RPMI7951 (cell line): ENCODE measurements around the gene AP2A2. TPM values are rescaled to one million over a fixed set of nuclear protein-coding genes. Genes with fewer than 3 reads are reported as not detected.
"Not testable (repeated sequence)": the region's sequence is repeated elsewhere in the genome, so short reads cannot be mapped to it uniquely, and the experiment has no call there.

Source experiments
- DNase-seq: peaks from one replicate; pipeline ENCODE4 v3.0.0-alpha.2; 2012; ENCODE audit warnings: low read depth
- total RNA-seq: library from RNA; depleted of rRNA; stranded (reverse); fragments of >200 nt; shearing (Covaris generic); gene quantifications from 2 replicates; pipeline ENCODE4 v1.2.3, GENCODE V29; 2014

AP2A2 gene
- total RNA-seq, 1 experiment from 2014 or later, result 28.4 TPM

- DNase-seq, result no peak
Observed at GRCh38 chr11:1015064-1015463, 89.4 kb downstream of the AP2A2 start.

- DNase-seq, result no peak
Observed at GRCh38 chr11:1015826-1016545, 90.3 kb downstream of the AP2A2 start.

GRCh38 chr11:1016610-1017126 lies 91.0 kb downstream of the AP2A2 start:
- not testable (repeated sequence) for DNase-seq

GRCh38 chr11:1017269-1018005 lies 91.8 kb downstream of the AP2A2 start:
- no peak for DNase-seq

- DNase-seq, result no peak
Observed at GRCh38 chr11:1018091-1018490, 92.4 kb downstream of the AP2A2 start.

- no peak for DNase-seq
Observed at GRCh38 chr11:1019321-1019910, 93.7 kb downstream of the AP2A2 start.

- no peak for DNase-seq
Observed at GRCh38 chr11:1020211-1020905, 94.7 kb downstream of the AP2A2 start.

- no peak for DNase-seq
Observed at GRCh38 chr11:1022411-1022810, 96.7 kb downstream of the AP2A2 start.

- no peak for DNase-seq
Observed at GRCh38 chr11:1022908-1023810, 97.5 kb downstream of the AP2A2 start.

GRCh38 chr11:1023811-1024596 lies 98.3 kb downstream of the AP2A2 start:
- DNase-seq, result no peak

GRCh38 chr11:1024597-1025409 lies 99.1 kb downstream of the AP2A2 start:
- no peak for DNase-seq

- no peak for DNase-seq
Observed at GRCh38 chr11:1025410-1026162, 99.9 kb downstream of the AP2A2 start.

- DNase-seq, result no peak
Observed at GRCh38 chr11:1026163-1026450, 100.4 kb downstream of the AP2A2 start.

- DNase-seq, result no peak
Observed at GRCh38 chr11:1026641-1027482, 101.2 kb downstream of the AP2A2 start.

GRCh38 chr11:1027483-1028290 lies 102.0 kb downstream of the AP2A2 start:
- DNase-seq, result no peak

GRCh38 chr11:1028291-1028540 lies 102.5 kb downstream of the AP2A2 start:
- DNase-seq, result no peak

- DNase-seq, result no peak
Observed at GRCh38 chr11:1028616-1029015, 102.9 kb downstream of the AP2A2 start.
